ENCODE data around the gene PPP1R15B.

The PPP1R15B gene

DNA sequence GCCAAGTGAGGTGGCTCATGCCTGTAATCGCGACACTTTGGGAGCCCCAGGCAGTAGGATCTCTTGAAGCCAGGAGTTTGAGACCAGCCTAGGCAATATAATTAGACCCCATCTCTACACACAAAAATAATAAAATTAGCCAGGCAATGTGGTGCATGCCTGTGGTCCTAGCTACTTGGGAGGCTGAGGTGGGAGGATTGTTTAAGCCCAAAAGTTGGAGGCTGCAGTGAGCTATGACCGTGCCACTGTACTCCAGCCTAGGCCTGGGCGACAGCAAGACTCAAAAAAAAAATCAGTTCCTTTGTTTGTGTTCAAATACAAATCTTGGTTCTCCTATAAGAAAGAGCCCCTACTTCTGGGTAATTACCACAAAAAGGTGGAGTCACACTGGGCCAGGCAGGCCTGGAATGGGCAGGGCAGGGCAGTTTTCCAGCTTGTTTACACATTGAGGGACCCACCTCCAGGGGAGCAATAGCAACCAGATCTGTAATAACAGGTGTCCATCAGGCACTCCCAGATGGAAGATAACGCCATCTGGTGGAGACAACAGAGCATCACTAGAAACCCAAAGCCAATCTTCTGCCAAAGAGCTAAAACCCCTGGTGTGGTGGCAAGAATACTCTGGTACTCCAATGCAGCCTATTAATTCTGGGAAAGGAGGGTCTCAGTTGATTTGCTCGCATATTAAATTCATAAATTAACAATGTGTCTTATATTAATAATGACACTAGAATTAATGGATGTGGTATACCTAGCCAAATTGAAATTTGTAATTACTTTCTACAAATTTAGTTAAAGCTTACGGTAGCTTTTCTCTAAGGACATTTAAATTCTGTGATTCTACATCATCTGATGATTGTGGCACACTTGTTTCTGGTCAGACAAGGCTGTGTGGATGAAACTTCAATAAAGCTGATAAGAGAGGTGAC lies 13.2 kb downstream of the PPP1R15B start:
- DNase-seq, result peak; percentile 89

- DNase-seq, result peak; percentile 24
Observed at GRCh38 chr1:204396015-204396583, 15.5 kb downstream of the PPP1R15B start.

DNA sequence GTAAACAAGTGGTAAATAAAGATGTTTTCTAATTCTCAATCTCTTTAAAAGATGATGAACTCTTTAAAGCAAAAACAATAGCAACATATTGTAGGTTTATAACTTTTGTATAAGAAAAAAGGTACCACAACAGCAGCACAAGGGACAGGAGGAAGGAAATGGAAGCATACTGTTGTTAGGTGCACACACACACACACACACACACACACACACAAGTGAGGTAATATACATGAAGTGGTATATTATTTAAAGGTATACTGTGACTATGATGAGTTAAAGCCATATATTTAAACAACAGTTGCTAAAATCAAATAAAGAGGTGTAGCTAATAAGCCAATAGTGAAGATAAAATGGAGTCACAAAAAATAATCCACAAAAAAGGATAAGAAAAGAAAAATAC lies 20.0 kb downstream of the PPP1R15B start:
- DNase-seq, result no peak

DNA sequence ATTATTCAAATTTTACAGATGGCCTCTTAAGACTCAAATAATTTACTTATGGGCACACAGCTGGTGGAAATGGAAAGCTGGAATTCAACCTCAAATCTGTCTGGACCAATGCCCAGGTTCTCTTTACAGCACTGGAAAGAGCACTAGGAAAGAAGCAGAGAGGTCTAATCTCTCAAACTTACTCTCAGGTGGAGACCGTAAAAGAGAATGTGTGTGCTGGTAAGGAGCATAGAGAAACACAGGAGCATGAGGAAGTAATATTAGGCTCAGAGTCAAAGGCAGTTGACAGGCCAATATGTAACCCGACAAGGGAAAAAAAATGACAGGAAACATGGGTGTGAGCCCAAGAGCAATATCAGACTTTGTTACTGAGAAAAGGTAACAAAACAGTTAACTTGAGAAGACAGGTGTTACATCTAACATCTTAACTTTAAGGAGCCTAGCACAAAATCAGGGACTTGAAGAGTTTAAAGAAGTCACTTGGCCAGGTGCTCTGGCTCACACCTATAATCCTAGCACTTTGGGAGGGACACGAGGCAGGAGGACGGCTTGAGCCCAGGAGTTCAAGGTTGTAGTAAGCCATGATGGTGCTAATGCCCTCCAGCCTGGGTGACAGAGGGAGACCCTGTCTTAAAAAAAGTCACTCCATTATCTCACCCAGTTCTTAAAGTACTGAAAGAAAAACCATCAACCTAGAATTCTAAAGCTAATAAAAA lies 20.7 kb downstream of the PPP1R15B start:
- DNase-seq, result no peak

DNA sequence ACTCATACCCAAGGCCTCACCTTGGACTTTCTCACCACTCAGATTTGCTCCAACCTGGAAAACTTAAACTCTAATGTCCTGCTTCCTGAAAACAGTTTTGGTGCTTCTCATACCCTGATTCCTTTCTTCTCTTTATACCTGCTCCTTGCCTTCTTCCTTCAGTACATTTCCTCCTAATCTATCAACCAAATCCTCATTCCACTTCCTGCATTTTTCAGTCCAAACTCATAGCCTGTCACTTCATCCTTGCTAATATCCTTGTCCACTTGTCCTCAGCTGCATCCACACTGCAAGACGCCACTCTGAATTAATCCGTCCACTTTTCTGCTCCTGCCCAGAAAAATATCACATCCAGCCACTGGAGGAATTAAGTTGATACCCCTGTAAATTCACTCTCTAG lies 25.9 kb downstream of the PPP1R15B start:
- no peak for DNase-seq

GRCh38 chr1:204384636-204385352 lies 26.8 kb downstream of the PPP1R15B start:
- DNase-seq, result no peak

DNA sequence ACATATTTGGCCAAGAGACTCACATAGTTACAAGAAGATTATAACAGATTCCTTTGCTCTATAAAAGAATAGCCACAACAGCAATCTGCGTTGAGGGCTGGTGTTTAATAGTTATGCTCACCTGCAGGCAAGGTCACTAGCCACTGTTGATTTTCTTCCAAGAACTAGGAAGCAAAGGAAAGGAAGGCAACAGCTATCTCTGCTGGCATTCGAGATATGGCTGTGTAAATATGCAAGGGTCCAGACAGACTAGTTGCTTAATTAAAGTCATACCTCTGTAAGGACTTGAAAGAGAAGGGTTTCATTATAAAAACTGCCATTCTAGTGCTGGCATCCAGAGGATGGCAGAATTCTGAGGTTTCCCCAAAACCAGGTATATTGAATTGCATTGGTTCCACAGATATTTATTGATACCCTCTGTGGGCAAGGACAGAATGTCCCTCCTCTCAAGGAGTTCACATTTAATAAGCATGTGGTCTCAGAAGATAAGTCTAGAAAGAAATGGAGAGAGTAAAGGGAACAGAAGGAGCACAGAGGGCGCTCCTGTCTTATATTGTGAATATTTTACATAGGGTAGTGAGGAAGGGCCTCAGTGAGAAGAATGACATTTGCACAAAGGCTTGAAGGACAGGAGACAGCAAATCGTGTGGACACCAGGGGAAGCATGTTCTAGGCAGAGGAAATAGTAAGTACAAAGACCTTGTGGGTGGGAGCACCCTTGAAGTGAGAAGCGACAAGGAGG lies 28.3 kb downstream of the PPP1R15B start:
- peak; percentile 78 for DNase-seq

DNA sequence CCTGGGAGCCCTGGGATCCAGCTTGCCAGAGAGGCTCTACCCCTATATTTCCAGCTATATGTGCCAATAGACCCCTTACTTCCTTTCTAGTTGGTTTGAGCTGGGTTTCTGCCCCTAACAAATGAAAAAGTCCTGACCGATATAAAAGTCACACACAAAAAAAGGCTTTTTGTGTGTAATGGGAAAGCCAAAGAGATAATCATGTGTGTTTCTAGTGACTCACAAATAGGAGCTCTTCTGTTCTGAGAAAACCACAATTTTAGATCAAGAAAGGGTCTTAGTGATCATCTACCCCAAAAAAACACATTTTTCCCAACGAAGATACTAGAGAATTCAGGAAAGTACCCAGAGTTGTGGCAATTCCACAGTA lies 28.9 kb downstream of the PPP1R15B start:
- DNase-seq, result peak; percentile 60

DNA sequence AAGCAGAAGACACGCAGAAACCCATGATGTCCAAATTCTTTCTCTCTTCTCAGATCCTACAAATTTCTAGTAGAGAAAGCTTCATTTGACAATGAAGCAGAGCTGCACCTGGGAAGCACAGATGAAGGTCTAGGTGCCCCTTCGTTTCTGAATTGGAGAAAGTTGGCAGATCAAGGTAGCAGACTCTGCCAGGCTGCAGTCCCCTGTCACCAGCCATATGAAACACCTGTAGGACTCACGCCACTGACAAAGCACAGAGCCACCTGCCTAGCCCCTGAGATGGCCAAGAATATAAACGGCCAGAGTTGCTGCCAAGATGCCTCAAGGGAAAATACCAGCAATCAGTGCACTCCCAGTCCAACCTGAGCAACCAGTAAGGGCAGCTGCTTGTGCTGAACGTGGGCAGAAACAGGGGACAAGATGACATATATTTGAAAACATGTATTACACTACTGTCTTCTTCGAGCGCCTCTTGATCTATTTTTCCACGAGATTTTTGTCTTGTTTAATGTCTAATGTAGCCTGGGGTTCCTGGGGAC lies 31.3 kb downstream of the PPP1R15B start:
- DNase-seq, result no peak

DNA sequence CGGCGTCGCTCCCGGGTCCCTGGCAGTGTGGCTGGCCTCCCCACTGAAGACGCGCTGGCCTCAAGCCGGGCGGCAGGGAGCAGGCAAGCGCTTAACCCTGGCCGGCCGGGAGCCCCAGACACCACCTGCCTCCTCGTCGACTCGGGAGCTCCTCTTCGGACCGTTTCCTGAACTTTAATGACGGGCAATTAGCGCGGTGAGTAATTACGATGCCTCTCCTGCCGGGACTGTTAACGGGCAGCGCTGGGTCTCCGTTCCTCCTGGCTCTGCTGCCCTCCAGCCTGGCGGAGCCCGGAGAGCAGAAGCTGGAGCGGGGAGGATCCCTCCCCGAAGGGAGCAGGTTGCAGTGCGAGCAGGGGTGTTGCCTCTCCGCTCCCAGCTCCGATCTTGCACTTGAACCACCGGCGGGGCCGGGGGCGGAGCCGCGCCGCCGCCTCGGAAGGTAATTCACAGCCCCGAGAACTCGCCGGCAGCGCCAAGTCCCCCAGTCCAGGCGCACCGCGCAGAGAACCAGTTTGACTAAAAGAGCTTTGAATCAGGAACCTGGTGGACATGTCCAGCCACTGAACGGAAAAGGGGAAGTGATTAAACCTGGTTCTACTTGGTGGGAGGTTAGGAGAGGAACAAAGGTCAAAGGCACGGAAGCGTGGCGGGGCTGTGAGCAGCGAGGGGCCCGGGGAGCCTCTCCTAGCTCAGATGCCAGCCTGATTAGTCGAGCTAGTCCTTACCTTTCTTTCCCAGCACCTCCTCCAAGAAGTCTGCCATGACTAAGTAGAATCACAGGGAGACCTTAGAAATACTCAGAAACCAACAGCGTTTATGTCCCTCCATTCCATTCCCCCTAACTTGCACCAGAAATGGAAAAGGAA lies 33.6 kb downstream of the PPP1R15B start:
- DNase-seq, result peak; percentile 71

DNA sequence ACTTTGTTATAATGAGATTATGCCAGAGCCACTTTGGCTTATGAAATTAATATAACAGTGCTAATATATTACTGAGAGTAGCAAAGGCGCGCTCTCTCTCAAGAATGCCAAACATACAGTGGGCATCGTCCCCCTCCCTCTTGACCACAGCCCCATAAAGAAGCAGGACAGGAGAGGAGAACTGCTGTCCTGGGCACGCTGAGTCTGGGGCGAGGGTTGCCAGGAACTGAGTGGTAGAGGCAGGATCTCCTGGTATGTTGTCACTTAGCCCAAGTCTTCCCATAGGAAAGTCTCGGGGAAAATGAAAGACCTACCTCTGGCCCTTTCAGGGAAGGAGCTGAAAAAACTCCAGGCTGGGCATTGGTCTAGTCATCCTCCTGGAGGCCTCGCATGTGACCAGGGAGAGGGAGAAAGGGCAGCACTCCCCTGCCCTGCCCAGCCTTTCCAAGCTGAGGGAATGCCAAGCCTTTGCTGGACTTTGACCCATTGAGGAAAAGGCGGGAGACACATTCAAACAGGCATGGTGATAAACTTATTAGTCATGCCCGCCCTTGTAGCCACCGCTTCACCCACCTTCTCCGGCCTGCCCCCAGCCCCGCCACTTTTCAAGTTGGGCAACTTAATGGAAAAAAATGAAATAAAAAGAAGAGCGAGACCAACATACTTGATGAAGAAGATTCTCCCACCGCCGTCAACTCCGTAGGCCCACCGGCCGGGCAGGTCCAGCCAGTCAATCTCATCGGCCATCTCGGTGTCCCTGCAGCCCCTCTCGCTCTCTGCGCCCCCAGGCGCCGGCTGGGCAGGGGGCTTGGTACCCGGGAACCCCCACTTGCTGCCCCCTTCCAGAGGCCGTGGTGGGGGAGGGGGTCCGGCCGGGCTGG lies 34.5 kb downstream of the PPP1R15B start:
- DNase-seq, result no peak

- peak; percentile 21 for DNase-seq
Observed at GRCh38 chr1:204376465-204376864, 35.2 kb downstream of the PPP1R15B start.

DNA sequence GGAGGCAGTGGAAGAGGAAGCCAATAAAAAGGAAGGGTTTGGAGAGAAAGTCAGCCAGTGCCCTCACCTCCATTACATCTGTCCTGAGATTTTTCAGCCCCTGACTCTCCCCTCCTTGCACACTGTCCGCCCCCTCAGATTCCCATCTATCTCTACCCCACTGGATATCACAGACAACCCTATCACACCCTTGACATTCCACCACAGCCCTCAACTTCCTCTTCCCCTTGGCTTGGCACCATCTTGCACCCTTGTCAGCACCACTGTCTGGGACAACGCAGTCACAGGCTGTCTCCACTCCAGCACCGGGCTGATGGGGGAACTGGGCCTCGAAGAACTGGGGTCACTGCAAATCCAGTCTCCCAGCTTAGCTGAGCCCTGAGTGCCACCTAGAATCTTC lies 37.7 kb downstream of the PPP1R15B start:
- DNase-seq, result peak; percentile 63

GRCh38 chr1:204370176-204370575 lies 41.4 kb downstream of the PPP1R15B start:
- DNase-seq, result no peak

DNA sequence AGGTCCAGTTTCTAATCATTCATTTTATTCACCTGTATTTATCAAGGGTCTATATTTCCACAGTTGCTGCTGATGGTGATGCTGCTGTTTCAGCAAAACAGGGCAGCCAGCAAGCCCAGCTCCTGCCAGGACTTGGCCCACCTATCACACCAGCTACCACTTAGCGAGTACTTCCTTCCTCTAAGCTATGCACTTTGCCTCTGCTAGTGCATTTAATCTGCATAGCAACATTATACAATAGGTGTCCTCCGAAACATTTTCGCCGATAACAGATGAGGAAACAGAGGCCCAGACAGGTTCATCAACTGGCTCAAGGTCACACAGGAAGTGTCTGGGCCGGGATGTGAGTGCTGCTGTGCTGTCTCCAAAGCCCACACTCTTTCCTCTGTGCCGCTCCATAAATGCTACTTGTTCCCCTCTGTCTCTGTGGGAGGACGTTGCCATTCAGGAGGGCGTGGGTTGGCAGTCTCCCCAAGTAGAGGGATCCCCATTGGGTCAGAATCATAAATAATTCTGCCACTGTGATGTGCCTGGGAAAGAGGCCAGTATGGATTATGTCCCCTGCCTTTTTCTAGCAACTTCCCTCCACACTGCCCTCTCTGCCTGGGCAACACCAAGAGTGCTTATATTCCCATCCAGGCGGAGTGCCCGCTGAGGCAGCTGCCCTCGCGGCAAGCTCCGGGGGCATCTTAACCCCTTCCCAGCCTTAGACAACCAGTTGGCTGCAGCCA lies 42.5 kb downstream of the PPP1R15B start:
- DNase-seq, result no peak

DNA sequence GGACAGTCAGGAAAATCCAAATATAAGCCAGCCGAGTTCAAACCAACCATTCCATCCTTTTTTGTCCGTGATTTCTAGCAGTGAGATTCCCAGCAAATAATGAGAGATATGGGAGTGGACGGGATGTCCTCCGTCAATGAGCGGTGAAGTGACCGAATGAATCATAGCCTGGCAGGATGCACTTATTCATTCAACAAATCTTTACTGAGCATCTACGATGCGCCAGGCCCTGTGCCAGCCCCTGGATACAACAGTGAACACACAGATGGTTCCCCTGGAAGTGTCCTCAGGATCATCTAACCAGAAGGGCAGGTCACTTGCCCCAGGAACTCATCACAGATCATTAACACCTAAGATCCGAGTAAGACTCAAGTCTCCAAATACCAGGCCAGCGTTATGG lies 43.7 kb downstream of the PPP1R15B start:
- DNase-seq, result no peak

- no peak for DNase-seq
Observed at GRCh38 chr1:204367193-204367858, 44.3 kb downstream of the PPP1R15B start.

- peak; percentile 46 for DNase-seq
Observed at GRCh38 chr1:204366759-204367158, 44.9 kb downstream of the PPP1R15B start.

Data from OCI-M1 (cell line).